Endothelial cell of umbilical vein (primary cell): ENCODE measurements around the gene KCNMA1. TPM values are rescaled to one million over a fixed set of nuclear protein-coding genes. Genes with fewer than 3 reads are reported as not detected.

ENCODE experiments used
- BruUV-seq: library from RNA; stranded (reverse); fragments of 400-500 nt; replicated peaks from 2 replicates; lab custom pipeline; 2021; lab: Mats Ljungman, UMichigan
- CTCF ChIA-PET: fragments of 300-600, 350-600 bp; sonication (Branson Sonifier 250); formaldehyde crosslinking; loops from one replicate; lab custom pipeline; 2021; ENCODE audit warnings: antibody characterized with exemption, inconsistent platforms; lab: Charles Lee
- POLR2A ChIA-PET: fragments of 300-600, 350-600 bp; sonication (Branson Sonifier 250); formaldehyde crosslinking; loops from one replicate; lab custom pipeline; 2021; ENCODE audit warnings: antibody characterized with exemption, inconsistent platforms; lab: Charles Lee
- DNase-seq: peaks from one replicate; pipeline ENCODE4 v3.0.0-alpha.2; 2011; ENCODE audit warnings: low read depth, low spot score
- FAIRE-seq: peaks from 2 replicates; lab custom pipeline; 2011; peaks lifted over from hg19 to GRCh38; lab: Jason Lieb, UNC
- H2AFZ ChIP-seq: 2 replicates; pipeline ENCODE4 v1.6.0; 2012; ENCODE audit warnings: low read depth, low read length, control low read depth, inconsistent platforms
- H3K27ac ChIP-seq: 2 replicates; pipeline ENCODE4 v1.5.1; 2011; ENCODE audit warnings: low read depth, mild to moderate bottlenecking, control low read depth, low read length, moderate library complexity; ENCODE audit not compliant: insufficient read depth
- H3K27me3 ChIP-seq, 2 experiments: 2 replicates each; pipeline versions ENCODE4 v1.6.0 to v1.6.1; 2011; ENCODE audit warnings: low read length in 2 of 2, mixed read lengths in 1 of 2; ENCODE audit not compliant: control insufficient read depth in 2 of 2, insufficient read depth in 2 of 2
- H3K36me3 ChIP-seq, 2 experiments: 2 replicates in 1 of 2; 3 replicates in 1 of 2; pipeline ENCODE4 v1.5.1; 2011; ENCODE audit warnings: low read length in 2 of 2, mild to moderate bottlenecking in 1 of 2, moderate library complexity in 1 of 2; ENCODE audit not compliant: control insufficient read depth in 2 of 2, insufficient read depth in 2 of 2; ENCODE audit errors: extremely low read depth in 1 of 2
- H3K4me1 ChIP-seq: 3 replicates; pipeline ENCODE4 v1.5.1; 2011; ENCODE audit warnings: mild to moderate bottlenecking, low read length; ENCODE audit not compliant: control insufficient read depth, insufficient read depth; ENCODE audit errors: extremely low read depth
- H3K4me2 ChIP-seq: 2 replicates; pipeline ENCODE4 v1.6.1; 2011; ENCODE audit warnings: low read length, control low read depth, mixed read lengths; ENCODE audit not compliant: insufficient read depth
- H3K4me3 ChIP-seq, 3 experiments: fragments of 200-600 bp in 1 of 3; sonication (generic), shearing (Covaris generic) in 1 of 3; replicated peaks in 1 of 3; 2 replicates each; pipeline ENCODE4 v1.5.1; 2011 to 2016; ENCODE audit warnings: control low read depth in 3 of 3, low read length in 3 of 3, mild to moderate bottlenecking in 2 of 3, inconsistent platforms in 1 of 3, low read depth in 1 of 3, moderate library complexity in 1 of 3; ENCODE audit not compliant: insufficient read depth in 1 of 3
- H3K79me2 ChIP-seq: 2 replicates; pipeline ENCODE4 v1.6.0; 2012; ENCODE audit warnings: low read length, inconsistent platforms; ENCODE audit not compliant: control insufficient read depth, insufficient read depth
- H3K9ac ChIP-seq: replicated peaks from 2 replicates; pipeline ENCODE3; 2011; ENCODE audit warnings: low read length, control low read depth; ENCODE audit not compliant: insufficient read depth; ENCODE audit errors: extremely low read depth
- H3K9me1 ChIP-seq: replicated peaks from 3 replicates; pipeline ENCODE4 v1.6.0; 2011; ENCODE audit warnings: mild to moderate bottlenecking, low read length; ENCODE audit not compliant: control insufficient read depth, insufficient read depth; ENCODE audit errors: extremely low read depth
- H3K9me3 ChIP-seq: replicated peaks from 2 replicates; pipeline ENCODE4 v1.5.1; 2012; ENCODE audit warnings: low read length, inconsistent platforms; ENCODE audit not compliant: control insufficient read depth, insufficient read depth
- H4K20me1 ChIP-seq: replicated peaks from 2 replicates; pipeline ENCODE3; 2011; ENCODE audit warnings: mild to moderate bottlenecking, low read length; ENCODE audit not compliant: control insufficient read depth, insufficient read depth; ENCODE audit errors: extremely low read depth
- EZH2 ChIP-seq: IDR thresholded peaks from 2 replicates; pipeline ENCODE4 v1.6.1; 2012; ENCODE audit warnings: borderline replicate concordance, low read depth, mild to moderate bottlenecking, moderate library complexity, low read length, inconsistent platforms; ENCODE audit not compliant: severe bottlenecking
- FOS ChIP-seq: IDR thresholded peaks from 2 replicates; pipeline ENCODE4 v1.6.1; 2011; ENCODE audit warnings: mild to moderate bottlenecking, low read length, moderate library complexity, borderline replicate concordance; ENCODE audit not compliant: insufficient read depth
- JUN ChIP-seq: IDR thresholded peaks from 2 replicates; pipeline ENCODE4 v1.6.1; 2011; ENCODE audit warnings: borderline replicate concordance, low read depth; ENCODE audit not compliant: insufficient read length, insufficient read depth
- MYC ChIP-seq: IDR thresholded peaks from one replicate; pipeline ENCODE4 v1.6.1; 2011; ENCODE audit warnings: mild to moderate bottlenecking, low read depth, low read length
- POLR2A ChIP-seq: IDR thresholded peaks from 2 replicates; pipeline ENCODE4 v1.6.1; 2012; ENCODE audit warnings: low read depth, mild to moderate bottlenecking, control low read depth, low read length
- dilution Hi-C: fragments of 300-500 bp; cut with MboI; formaldehyde crosslinking; loops from one replicate; pipeline ENCODE4 v1.15.0; 2019; ENCODE audit warnings: low sequenced_read_pairs; ENCODE audit not compliant: extremely low pct_ligation_motif_present
- intact Hi-C: fragments of 100-400 bp; cut with micrococcal nuclease; formaldehyde crosslinking; loops from one replicate; pipeline ENCODE4 v1.10.0; 2022
- polyA plus RNA-seq, 4 experiments: library from polyadenylated mRNA; depleted of rRNA in 3 of 4; stranded (reverse) in 3 of 4; unstranded in 1 of 4; fragments of >200 nt; gene quantifications; 2 replicates each; pipeline versions ENCODE4 v1.2.1 to v1.2.3, GENCODE V29; 2011 to 2012; ENCODE audit warnings: missing spikeins in 1 of 4
- total RNA-seq: library from RNA; stranded (reverse); gene quantifications from 2 replicates; pipeline ENCODE4 v1.2.3, GENCODE V29; 2021
- TF ChIP-seq, protein P1 (sequence below), 2 donors: IDR thresholded peaks; 1 replicate in 1 of 2; 2 replicates in 1 of 2; pipeline ENCODE4 v1.5.1; 2011; ENCODE audit warnings: low read length in 2 of 2, mild to moderate bottlenecking in 2 of 2, moderate library complexity in 2 of 2, control low read depth in 1 of 2, inconsistent platforms in 1 of 2, low read depth in 1 of 2; ENCODE audit not compliant: insufficient read depth in 1 of 2; ENCODE audit errors: extremely low read depth in 1 of 2

Gene KCNMA1
- total and polyA plus RNA-seq, 2 donors (not counting 3 experiments of a cell fraction or from before 2014, with no cell fraction given) = 0.10 to 0.82 TPM

DNA sequence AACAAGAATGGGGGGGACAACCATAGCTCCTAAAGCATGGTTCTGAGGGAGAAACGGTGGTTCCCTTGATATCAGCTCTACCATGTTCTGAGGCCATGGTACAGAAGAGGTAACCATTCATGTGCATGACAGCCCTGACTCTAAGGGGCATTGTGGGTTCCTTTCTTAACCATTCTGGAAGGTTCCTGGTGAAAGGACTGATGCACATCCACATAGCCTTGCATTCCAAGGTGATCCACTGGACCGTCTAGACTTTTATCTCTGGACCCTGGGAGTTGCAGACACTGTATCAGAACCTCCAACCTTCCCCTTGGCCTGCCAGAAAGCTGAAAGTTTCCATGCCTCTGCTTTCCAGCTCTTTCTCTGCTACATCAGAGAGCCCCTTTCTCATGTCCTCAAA, 344.3 kb downstream of the KCNMA1 start:
- ChIA-PET CTCF (interaction anchor here (1.6 kb wide), 1 partner anchor 348 kb away, joined by 3 read pairs; no protein-coding TSS in a partner anchor), POLR2A (no interaction called here)
- TF ChIP-seq POLR2A = no peak
- TF ChIP-seq JUN = no peak
- TF ChIP-seq EZH2 = no peak
- TF ChIP-seq MYC = no peak
- no peak for TF ChIP-seq FOS
- TF ChIP-seq, protein P1, sequence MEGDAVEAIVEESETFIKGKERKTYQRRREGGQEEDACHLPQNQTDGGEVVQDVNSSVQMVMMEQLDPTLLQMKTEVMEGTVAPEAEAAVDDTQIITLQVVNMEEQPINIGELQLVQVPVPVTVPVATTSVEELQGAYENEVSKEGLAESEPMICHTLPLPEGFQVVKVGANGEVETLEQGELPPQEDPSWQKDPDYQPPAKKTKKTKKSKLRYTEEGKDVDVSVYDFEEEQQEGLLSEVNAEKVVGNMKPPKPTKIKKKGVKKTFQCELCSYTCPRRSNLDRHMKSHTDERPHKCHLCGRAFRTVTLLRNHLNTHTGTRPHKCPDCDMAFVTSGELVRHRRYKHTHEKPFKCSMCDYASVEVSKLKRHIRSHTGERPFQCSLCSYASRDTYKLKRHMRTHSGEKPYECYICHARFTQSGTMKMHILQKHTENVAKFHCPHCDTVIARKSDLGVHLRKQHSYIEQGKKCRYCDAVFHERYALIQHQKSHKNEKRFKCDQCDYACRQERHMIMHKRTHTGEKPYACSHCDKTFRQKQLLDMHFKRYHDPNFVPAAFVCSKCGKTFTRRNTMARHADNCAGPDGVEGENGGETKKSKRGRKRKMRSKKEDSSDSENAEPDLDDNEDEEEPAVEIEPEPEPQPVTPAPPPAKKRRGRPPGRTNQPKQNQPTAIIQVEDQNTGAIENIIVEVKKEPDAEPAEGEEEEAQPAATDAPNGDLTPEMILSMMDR (IDR thresholded peaks at IDR 0.05; ENCODE audit: extremely low read depth in 1 of 2, insufficient read depth in 1 of 2, low read depth in 1 of 2, low read length in 2 of 2) = no peak
- peaks cover 2 to 3% of the 10 kb centered on the region in 2 experiments for H3K27me3 ChIP-seq
- DNase-seq = no peak
- H3K9me1 ChIP-seq = no peaks in the 10 kb centered on the region
- H3K36me3 ChIP-seq = no peaks in the 10 kb centered on the region
- no peak overlapping the region for H3K4me2 ChIP-seq
- dilution Hi-C loops = no loop called here
- H3K79me2 ChIP-seq = no peaks in the 10 kb centered on the region
- H3K9me3 ChIP-seq = no peaks in the 10 kb centered on the region
- H2AFZ ChIP-seq = no peak overlapping the region
- H3K9ac ChIP-seq = no peak overlapping the region
- FAIRE-seq = no peak
- H3K4me3 ChIP-seq = no peak overlapping the region
- BruUV-seq = no TSS peak
- H3K27ac ChIP-seq = no peak overlapping the region
- no peaks in the 10 kb centered on the region for H3K4me1 ChIP-seq
- intact Hi-C loops = no loop called here
- no peaks in the 10 kb centered on the region for H4K20me1 ChIP-seq
